GM13977 (cell line): ENCODE measurements around the gene DGKH.
"Not testable (repeated sequence)": the region's sequence is repeated elsewhere in the genome, so short reads cannot be mapped to it uniquely, and the experiment has no call there.

ENCODE experiments used
- DNase-seq: peaks from one replicate; pipeline ENCODE4 v3.0.0; 2012; ENCODE audit warnings: low spot score
- in situ Hi-C: fragments of 300-500 bp; cut with MboI; formaldehyde crosslinking; loops from one replicate; pipeline ENCODE4 v1.12.0; 2022; ENCODE audit warnings: low sequenced_read_pairs, low pct_unique_long_range_greater_than_20kb, mixed read lengths, inconsistent platforms; ENCODE audit not compliant: unreplicated experiment
- TF ChIP-seq, protein P1 (sequence below): IDR thresholded peaks from 2 replicates; pipeline ENCODE4 v1.5.1; 2012; ENCODE audit warnings: mild to moderate bottlenecking, control low read depth; ENCODE audit not compliant: insufficient read depth; ENCODE audit errors: extremely low read depth, missing control alignments

DGKH gene

DNA sequence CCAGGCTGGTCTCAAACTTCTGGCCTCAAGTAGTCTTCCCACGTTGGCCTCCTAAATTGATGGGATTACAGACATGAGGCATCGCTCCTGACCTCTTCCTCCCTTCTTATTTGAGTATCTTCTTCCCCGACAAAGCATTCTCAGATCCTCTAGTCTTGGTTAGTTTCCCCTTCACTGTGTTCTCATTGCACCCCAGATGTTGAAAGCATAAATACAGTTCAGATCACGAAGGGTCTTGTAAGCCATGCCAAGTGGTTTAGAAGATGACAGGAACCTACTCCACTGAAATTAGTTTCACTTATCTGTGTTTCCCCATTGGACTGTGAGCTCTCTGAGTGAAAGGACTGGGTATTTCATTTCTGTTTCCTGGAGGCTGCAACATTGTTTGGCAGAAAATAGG is 100.7 kb downstream of the DGKH start:
- in situ Hi-C loops, result no loop called here
- TF ChIP-seq, protein P1, sequence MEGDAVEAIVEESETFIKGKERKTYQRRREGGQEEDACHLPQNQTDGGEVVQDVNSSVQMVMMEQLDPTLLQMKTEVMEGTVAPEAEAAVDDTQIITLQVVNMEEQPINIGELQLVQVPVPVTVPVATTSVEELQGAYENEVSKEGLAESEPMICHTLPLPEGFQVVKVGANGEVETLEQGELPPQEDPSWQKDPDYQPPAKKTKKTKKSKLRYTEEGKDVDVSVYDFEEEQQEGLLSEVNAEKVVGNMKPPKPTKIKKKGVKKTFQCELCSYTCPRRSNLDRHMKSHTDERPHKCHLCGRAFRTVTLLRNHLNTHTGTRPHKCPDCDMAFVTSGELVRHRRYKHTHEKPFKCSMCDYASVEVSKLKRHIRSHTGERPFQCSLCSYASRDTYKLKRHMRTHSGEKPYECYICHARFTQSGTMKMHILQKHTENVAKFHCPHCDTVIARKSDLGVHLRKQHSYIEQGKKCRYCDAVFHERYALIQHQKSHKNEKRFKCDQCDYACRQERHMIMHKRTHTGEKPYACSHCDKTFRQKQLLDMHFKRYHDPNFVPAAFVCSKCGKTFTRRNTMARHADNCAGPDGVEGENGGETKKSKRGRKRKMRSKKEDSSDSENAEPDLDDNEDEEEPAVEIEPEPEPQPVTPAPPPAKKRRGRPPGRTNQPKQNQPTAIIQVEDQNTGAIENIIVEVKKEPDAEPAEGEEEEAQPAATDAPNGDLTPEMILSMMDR, result no peak
- DNase-seq, result no peak

DNA sequence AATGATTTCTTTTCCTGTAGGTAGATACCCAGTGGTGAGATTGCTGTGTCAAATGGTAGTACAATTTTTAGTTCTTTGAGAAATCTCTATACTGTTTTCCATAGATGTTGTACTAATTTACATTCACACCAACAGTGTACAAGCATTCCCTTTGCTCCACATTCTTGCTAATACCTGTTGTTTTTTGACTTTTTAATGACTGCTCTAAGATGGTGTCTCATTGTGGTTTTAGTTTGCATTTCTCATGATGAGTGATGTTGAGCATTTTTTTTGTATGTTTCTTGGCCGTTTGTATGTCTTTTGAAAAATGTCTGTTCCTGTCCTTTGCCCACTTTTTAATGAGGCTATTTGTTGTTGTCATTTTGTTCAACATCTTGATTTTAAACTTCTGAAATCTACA is 103.3 kb downstream of the DGKH start:
- no peak for DNase-seq
- in situ Hi-C loops, result no loop called here
- TF ChIP-seq, protein P1, result no peak

DNA sequence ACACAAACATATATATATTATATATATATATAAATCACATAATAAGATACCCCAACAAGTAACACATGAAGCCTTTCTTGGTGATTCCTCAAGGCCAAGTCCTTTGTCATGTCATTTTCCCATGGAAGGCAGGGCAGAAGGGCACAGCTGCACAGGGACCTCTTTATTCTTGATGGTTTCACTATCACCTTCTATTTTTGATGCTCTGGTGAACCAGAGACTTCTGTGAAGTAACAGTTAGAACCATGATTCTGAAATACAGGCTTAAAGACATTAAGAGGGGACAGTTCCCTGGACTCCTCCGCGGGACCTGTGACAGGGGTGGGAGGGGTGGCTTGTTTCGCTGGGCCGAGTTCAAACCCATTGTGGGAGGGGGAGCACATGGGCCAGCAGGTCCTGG is 104.0 kb downstream of the DGKH start:
- DNase-seq, result no peak
- TF ChIP-seq, protein P1, result no peak
- in situ Hi-C loops, result no loop called here

DNA sequence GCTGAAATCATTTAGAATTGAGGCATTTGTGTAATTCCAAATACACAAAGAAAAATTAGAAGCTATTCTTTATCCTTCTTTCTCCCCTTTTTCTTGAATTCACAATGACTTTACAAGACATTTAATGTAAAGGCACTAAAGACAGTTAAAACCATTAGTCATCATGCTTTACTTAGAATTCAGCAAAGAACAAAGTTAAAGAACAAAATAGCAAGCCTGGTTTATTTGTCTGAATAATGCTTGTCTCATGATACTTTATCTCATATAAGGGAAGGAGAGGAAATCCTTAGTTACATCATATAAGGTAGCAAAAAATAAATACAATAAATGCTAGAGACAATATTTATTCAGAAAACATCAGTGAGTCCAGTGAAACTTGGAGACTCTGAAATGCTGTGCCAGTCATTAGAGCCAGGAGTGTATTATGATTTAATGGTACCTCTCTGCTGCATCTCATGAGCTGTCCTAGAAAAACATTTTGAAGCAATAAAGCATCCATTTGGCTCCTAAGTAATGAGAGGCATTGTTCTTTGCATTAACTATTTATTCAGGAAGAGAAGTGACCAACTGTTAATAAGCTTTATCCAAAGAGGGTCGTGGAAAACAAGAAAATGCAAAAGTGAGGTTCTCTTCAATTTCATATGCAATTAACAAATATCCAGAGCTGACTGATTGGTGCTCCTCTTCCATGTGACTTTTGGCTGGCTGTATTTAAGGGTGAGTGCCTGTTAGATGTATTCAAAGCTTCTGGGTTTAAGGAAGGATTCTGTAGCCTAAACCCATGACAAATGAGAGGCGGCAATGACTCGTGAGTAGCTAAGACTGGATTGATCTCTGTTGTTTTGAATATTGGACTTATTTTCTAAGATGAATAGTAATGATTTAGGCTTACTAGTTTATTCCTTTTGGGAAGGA is 105.0 kb downstream of the DGKH start:
- TF ChIP-seq, protein P1, result no peak
- in situ Hi-C loops, result no loop called here
- DNase-seq, result no peak

DNA sequence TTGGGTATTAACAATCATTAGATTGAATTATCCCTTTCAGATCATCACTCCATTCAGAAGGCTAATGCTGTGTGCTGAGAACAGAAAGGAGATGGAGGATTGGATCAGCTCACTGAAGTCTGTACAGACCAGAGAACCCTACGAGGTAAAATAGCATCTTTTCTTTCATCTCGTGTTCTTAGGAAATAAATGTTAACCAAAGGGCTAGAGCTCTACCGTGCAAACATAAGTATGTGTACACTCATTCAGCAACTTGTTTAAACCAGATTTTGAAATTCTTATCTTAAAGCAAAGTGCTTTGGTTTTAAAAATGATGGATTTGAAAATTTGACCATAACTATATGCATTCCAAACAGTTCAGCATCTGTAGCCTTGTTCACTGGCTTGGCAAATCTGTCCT is 106.8 kb downstream of the DGKH start:
- DNase-seq, result no peak
- in situ Hi-C loops, result no loop called here
- TF ChIP-seq, protein P1, result no peak

DNA sequence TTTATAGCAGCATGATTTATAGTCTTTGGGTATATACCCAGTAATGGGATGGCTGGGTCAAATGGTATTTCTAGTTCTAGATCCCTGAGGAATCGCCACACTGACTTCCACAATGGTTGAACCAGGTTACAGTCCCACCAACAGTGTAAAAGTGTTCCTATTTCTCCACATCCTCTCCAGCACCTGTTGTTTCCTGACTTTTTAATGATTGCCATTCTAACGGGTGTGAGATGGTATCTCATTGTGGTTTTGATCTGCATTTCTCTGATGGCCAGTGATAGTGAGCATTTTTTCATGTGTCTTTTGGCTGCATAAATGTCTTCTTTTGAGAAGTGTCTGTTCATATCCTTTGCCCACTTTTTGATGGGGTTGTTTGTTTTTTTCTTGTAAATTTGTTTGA is 114.9 kb downstream of the DGKH start:
- DNase-seq, in situ Hi-C loops: not testable (repeated sequence)

DNA sequence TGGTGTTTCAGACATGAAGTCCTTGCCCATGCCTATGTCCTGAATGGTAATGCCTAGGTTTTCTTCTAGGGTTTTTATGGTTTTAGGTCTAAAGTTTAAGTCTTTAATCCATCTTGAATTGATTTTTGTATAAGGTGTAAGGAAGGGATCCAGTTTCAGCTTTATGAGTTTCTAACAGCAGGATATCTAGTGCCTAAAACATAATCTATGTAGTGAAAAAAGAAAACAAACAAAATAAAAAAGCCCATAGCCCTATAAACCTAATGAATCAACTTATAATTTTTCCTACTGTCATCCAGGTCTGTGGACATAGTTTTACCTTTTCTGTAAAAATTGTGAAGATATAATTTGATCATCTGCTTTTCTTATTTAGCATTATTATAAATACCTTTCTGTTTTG is 115.5 kb downstream of the DGKH start:
- in situ Hi-C loops, DNase-seq: not testable (repeated sequence)

DNA sequence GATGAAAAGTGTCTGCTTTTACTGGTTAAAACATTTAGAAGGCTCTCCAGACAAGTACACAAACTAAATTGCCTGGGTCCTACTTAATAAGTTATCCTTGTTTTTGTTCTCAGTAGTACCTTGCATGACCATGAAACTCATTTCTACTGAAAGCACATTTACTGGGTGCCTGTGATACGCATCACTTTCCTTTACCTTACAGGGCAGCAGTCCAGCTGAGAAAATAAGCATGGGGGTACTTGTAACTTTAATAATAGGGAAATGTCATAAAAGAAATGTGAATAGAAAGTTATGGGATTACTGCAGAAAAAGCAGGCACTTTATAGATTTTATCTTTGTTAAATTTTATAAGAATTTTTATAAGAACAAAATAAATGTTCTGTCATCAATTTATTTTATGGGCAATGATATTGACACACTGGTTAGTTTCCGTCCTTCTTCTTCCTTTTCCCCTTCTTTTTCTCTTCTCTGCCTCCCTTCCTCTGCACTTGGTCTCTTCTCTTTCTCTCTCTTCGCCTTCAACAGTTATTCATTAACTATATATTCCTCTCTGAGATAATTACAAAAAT is 116.2 kb downstream of the DGKH start:
- in situ Hi-C loops, result no loop called here
- TF ChIP-seq, protein P1, result no peak
- no peak for DNase-seq
